DLD1 (cell line): ENCODE data around the gene ACSF2.

Experiments used
- in situ Hi-C: cut with HindIII; loops from 2 replicates; pipeline ENCODE4 v1.10.0; 2017; ENCODE audit warnings: low sequenced_read_pairs

ACSF2 gene, protein sequence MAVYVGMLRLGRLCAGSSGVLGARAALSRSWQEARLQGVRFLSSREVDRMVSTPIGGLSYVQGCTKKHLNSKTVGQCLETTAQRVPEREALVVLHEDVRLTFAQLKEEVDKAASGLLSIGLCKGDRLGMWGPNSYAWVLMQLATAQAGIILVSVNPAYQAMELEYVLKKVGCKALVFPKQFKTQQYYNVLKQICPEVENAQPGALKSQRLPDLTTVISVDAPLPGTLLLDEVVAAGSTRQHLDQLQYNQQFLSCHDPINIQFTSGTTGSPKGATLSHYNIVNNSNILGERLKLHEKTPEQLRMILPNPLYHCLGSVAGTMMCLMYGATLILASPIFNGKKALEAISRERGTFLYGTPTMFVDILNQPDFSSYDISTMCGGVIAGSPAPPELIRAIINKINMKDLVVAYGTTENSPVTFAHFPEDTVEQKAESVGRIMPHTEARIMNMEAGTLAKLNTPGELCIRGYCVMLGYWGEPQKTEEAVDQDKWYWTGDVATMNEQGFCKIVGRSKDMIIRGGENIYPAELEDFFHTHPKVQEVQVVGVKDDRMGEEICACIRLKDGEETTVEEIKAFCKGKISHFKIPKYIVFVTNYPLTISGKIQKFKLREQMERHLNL

DNA sequence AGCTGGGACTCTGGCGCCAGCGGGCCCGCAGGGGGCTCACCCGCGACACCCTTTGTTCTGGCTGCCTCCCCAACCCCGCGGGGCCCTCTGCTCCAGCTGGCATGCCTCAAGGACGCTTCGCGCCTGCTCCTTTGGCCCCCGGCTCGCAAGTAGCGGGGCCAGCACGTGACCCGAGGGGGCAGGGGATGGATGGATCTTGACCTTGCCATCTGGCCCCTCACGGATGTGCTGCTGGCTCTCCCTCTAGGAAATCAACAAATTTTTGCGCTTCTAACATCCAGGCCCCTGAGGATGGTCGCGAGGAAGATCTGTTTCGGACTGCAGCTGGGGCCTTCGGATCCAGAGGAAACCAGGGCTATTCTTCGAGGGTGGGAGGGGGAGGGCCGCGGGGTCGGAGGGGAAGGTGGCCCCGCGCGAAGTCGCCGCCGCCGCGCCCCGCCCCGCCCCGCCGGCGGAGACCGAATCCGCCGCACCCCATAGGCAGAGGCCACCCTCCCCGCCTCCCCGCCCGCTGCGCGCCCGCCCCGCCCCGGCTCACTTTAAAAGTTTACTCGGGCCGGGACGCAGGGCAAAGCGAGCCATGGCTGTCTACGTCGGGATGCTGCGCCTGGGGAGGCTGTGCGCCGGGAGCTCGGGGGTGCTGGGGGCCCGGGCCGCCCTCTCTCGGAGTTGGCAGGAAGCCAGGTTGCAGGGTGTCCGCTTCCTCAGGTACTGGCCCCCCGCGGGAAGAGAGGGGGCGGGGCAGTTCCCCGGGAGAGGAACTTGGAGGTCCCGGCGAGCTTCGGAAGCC is at the start of gene ACSF2:
ACSF2 (plus strand) TSS at position 537 of the 790 bp plus-strand sequence; CDS start at position 581, 44 bp downstream.
- in situ Hi-C loops = no loop called here

DNA sequence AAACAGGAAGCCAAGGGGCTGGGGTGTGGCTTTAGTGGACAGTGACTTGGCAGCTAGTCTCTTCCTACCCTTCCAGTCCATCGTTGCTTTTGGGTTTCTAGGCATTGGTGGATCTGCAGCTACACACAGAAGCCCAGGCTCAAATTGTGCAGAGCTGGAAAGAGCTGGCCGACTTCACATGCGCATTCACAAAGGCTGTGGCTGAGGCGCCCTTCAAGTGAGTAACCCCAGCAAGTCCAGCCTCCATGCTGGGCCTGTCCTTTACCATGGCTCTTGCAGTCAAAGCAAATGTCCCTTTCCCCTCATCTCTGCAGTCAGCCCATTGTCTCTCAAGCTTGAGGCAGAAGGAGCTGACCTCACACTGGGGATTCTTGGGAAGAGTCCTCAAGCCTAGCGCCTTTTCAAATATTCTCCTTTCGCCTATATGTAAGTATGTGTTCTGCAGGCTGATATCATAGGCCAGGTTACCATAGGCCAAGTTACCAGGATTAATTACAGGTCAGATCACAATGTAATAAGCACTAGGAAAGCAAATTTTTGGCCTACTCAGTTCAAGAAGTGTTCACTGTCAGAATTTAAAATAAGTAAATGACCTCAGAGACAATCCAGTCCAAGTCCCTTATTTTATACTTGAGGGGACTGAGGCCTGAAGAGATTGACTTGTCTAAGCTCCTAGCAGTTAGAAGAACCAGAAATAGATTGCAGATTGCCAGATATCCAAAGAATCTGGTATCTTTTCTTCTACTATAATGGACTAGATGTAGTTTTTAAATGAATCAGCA is 46.5 kb upstream of the ACSF2 start:
- in situ Hi-C loops = no loop called here

DNA sequence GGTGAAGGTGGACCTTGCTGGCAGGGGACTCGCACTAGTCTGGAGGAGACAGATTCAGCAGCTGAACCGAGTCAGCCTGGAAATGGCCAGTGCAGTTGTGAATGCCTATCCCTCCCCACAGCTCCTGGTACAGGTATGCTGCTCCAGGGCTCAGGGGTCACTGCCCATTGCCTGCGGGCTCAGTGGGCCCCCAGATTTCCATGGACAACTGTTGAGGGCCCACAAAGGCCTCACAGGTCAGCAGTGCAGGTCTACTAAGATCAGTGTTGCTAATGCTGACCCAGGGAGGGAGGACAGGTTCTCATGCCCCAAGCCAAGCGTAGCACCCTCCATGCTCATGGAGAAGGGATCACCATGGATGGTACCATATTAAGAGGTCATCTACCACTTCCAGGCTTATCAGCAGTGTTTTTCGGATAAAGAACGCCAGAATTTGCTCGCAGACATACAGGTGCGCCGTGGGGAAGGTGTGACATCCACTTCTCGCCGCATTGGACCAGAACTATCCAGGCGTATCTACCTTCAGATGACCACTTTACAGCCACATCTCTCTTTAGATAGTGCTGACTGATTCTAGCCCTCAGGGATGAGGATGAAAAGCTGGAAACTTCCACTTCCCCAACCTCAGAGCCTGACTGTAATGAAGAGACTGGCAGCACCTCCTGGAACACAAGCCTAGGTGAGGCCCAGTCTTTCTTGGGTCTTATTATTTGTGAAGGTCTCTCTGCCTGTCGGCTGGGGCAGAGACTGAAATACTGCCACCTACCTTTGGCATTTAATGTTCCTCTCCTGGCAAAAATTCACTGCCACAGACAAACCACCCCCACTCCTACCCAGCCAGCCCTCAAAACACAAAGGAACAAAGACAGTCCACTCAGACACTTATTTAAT is 45.4 kb upstream of the ACSF2 start:
- in situ Hi-C loops = no loop called here

DNA sequence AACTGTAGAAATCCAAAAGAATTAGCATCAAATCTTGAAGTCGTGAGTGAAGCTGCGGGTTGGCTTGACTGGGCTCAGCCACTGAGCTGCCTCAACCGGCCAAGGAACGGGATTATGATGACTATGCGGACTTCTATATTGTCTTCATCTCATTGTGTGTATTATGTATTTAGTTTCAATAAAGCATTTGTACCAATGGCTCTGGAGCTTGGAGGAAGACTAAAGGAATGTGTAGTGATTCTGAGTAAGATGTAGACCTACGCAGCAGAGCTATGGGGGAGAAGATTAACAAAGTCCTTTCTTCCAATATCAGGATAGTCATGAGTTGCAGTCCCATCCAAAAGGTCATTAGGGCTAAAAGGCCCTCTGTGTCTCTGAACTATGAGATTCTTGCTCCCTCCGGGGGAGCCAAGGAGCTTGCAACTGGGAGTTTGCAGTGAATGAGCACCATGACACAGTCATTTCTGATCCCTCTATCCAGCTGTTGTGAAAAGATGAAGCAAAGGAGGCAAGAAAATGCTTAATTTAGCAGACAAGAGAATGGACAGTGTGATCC is 44.7 kb upstream of the ACSF2 start:
- in situ Hi-C loops = no loop called here

DNA sequence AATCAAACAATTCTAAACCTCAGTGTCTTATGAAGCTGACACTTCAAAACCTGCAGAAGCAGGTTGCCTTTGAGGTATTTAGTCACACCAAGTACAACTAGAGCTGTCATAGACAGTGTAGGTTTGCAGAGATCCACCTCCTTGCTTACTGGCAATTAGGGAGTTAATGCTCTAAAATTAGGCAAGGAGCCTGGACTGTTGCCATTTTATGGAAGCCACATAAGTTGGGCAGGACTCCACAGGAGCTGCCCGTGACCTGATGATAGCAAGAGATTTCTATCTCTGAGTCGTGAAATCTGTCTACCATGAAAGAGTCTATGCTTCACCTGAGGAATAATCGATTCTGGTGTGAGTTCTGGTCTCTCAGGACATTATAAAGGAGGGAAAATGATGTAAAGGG is 44.1 kb upstream of the ACSF2 start:
- in situ Hi-C loops = no loop called here

DNA sequence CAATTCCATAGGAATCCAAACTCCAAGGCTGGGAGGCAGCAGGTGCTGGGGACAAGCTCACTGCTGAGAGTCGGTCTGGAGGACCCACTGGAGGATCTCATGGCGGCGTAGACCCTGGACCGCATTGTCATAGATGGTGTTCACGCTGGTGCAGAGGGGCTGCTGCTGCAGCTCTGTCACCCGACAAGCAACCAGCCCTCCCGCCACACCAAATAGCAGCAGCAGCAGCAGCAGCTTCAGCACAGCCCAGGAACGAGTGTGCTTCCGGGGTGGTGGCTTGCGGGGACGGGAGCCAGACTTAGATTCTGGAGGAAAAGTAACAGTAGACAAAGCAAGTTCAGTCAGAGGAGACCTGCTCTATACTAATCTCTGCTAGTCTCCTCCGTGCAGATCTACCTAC is 43.1 kb upstream of the ACSF2 start:
- in situ Hi-C loops = no loop called here

DNA sequence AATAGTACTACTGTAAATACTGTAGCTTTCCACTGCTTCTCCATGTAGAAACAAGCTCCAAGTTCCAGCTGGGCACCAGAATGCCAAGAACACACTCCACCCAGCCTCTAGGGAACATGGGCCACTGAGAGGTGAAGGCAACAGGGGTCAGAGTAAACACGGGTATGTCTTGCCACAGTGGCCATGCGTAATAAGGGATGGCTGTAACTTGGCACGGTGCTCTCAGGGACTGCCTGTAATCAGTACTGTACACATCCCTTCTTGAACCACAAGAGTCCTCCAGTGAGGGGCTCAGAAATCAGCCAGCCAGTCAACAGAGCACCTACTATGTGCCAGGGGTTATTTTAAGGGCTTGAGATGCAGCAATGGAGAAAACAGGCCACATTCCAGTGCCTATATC is 39.5 kb upstream of the ACSF2 start:
- in situ Hi-C loops = no loop called here

DNA sequence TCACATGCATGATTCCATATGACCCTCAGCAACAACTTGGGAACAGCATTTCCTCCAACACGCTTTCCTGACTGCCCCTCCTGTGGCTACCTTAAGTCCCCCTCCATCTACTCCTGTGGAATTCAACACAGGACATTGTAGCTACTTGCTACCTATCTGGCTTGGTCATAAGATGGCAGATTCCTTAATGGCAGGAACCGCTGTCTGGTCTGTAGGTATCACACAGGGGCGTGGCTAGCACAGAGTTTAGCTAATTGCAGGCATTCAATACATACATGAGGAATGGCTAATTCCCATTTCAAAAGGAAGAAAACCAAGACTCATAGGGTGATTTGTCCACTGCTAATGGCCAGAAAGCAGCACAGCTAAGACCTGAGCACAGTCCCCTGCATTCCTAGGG is 37.3 kb upstream of the ACSF2 start:
- in situ Hi-C loops = no loop called here

DNA sequence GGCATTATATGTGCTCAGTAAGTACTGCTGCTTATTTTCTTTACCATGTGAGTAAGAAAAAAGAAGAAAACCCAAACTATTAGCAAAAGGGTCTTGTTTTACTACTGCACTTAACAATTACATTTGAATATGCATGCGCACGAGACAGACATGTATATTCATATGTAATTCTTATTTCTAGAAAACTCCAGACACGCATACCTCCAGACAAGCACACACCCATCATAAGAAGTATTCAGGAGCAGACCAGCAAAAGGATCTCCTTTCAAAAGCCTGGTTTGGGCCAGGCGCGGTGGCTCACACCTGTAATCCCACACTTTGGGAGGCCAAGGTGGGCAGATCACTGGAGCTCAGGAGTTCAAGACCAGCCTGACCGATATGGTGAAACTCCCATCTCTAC is 36.5 kb upstream of the ACSF2 start:
- in situ Hi-C loops = no loop called here

DNA sequence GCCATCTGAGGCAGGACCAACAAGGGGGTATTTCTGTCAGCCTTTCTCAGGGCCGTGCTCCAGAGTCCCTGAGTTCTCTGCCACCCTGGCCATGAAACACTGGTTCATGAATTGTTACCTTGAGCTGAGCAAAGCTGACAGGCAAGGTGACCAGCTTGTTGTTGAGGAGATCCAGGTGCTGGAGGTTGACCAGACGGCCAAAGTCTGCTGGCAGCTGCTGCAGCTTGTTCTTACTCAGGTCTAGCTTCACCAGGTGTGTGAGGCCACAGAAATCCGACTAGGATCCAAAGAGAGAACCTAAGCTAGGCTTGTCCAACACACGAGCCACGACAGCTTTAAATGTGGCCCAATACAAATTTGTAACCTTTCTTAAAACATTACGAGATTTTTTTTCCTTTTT is 33.4 kb upstream of the ACSF2 start:
- in situ Hi-C loops = no loop called here

DNA sequence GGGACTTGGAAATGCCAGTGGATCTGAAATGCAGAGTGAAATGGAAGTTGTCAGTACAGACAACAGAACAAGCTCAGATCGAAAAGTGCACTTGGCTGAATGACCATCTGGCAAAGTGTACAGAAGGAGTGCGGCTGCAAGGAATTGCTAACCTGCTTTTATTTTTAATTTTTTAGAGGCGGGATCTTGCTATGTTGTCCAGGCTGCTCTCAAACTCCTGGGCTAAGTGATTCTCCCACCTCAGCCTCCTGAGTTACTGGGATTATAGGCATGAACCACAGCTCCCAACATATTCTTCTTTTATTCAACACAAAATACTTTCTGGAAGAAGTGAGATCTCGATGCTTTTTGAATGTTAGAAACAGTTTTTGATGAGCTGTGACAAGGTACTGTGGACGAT is 32.3 kb upstream of the ACSF2 start:
- in situ Hi-C loops = no loop called here

DNA sequence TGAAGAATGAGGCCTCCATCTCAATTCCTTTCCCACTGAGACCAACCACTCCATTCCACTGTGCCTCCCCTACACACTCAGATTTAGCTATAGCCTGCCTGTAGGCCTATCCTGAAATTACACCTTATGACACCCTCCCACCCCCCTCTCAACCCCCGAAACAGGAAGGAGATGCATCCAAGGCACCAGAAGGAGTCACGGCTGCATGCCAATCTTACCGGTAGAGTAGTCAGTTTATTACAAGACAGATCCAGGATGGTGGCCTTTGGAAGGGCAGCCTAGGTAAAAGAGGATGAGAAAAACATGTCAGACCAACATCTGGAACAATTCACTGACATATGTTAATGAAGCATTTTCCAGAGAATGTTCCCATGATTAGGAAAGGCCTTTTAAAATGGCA is 31.3 kb upstream of the ACSF2 start:
- in situ Hi-C loops = loop anchor here (5.0 kb wide), 1 partner anchor 47 kb away; the partner anchor contains the start of gene XYLT2

DNA sequence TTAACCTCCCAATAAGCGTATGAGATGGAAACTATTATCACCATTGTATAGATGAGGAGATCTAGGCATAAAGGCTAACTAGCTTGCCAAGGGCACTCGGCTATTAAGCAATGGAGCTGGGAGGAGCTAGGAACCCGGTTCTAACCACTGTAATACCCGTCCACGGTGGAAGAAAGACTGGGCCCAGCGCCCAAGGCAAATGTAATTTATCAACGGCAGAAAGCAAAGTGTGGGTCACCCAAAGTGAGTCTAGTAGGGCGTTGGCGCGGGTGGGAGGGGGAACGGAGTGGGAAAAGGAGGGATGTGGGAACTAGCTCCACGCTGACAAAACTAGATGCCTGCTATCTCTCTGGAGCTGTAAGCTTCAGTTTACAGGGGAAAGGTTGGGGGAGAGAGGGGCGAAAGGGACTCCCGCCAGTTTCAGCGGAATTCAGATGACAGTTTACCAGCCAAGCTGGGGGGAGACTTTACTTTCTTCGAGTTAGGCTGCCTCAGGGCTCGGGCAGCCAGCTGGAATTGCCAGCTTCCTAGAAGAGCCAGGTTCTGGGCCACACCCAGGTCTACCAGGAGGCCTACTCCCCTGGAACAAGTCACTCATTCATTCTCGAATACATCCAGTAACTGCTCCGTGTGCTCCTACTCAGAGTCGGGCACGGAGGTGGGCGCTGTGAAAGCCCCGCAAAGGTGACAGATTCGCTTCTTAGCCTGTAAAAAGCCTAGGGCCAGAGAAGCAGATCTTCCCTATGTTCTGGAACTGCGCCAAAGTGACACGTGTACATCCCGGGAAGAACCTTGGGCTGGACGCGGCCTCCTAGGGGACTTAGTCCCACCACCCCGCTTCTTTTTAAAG is 29.5 kb upstream of the ACSF2 start:
- in situ Hi-C loops = loop anchor here (5.0 kb wide), 1 partner anchor 49 kb away; the partner anchor contains the start of gene XYLT2

DNA sequence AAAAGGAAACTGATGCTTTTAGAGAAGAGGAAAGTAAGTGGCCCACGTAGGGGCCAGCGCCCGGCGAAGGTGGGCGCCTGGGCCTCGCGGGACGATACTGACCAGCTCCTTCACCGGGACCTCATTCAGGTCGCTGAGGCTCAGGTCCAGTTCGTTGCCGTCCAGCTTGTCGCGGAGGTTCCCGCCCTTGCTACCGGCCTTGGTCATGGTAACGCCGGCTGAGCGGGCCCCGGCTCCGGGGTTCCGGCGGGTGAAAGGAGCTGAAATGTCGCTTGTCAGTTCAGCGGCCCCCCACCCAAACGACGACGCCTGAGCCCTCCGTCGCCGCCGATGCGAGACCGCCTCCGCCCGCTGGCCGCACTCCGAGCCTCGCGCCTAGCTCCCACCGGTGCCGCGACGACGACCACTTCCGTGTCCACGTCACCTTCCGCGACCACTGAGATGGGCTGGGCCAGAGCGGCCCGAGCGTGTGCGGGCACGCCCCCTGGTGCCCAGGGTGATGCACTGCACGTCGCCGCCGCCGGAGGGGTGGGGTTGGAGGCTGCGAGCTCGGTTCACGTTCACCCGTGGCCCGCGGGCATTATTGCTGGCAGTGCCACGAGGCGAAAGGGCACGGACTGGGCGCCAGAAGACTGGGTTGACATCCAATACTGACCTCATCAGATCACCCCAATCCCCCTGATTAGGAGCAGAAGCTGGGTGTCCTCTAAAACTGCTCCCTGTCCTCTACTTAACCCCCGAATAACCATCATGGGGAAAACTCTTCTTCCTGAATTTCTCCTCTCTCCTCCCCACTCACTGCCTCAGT is 28.7 kb upstream of the ACSF2 start, which contains the start of gene LRRC59:
LRRC59 (minus strand) TSS at position 413 of the 808 bp plus-strand sequence; CDS start at position 207, 206 bp downstream.
- in situ Hi-C loops = loop anchor here (5.0 kb wide), 1 partner anchor 50 kb away; the partner anchor contains the start of gene XYLT2

DNA sequence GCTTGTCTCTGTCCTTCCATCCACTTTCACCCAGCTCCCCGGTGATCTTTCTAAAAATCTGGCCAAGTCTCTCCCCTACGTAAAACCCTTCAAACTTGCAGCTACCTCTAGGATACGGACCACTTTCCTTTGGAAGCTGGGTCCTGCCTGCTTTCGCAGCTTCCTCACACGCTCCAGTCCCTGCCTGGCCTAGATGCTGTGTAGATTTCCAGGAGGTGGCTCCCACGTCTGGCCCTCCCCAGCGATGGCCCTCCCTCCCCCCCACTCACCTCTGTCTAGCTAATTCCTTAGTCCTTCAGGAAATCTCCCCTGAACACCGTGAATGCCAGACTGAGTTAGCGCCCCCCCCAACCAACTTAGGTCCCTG is 28.1 kb upstream of the ACSF2 start:
- in situ Hi-C loops = loop anchor here (5.0 kb wide), 1 partner anchor 51 kb away; the partner anchor contains the start of gene XYLT2

DNA sequence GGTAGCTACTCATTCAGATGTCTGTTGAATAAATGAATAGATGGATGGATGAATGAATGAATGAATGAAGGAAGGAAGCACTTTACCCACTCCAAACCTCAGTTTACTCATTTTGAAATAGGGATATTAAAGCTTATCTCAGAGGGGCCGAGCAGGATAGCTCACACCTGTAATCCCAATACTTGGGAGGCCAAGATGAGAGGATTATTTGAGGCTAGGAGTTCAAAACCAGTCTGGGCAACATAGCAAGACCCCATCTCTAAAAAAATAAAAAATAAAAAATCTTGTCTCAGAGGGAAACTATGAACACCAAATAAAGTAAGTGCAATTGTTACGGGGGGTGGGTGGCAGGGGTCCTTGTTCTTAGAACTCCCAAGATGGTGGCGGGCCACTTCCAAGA is 27.3 kb upstream of the ACSF2 start:
- in situ Hi-C loops = loop anchor here (5.0 kb wide), 1 partner anchor 51 kb away; the partner anchor contains the start of gene XYLT2

DNA sequence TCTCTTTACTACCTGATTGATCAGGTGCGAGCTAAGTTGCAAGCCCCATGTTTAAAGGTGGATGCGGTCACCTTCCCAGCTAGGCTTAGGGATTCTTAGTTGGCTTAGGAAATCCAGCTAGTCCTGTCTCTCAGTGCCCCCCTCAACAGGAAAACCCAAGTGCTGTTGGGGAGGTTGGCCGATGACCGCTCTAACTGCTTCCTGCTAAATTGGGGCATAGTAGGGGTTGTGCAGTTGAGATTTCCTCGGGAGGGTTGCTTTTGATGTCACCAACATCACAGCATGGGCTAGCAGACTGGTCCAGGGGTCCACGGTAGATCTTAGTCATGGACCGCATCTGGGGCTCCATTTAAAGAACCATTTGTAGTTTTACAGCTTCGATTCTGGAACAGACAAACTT is 26.4 kb upstream of the ACSF2 start:
- in situ Hi-C loops = loop anchor here (5.0 kb wide), 1 partner anchor 52 kb away; the partner anchor contains the start of gene XYLT2
